ENCODE data around the gene CIITA.
"Not testable (repeated sequence)": the region's sequence is repeated elsewhere in the genome, so short reads cannot be mapped to it uniquely, and the experiment has no call there.

Gene CIITA

GRCh38 chr16:10919003-10919351 is 42.0 kb downstream of the CIITA start:
- no peaks in the 10 kb centered on the region for H3K9me3 ChIP-seq (ENCODE audit: control insufficient read depth, low read length)
- H3K4me3 ChIP-seq (ENCODE audit: insufficient read depth, low read depth, low read length, poor library complexity, severe bottlenecking): no peak overlapping the region
- DNase-seq: no peak
- H3K4me1 ChIP-seq (ENCODE audit: control insufficient read depth, insufficient read depth, low read length, poor library complexity, severe bottlenecking): peaks cover 3% of the 10 kb centered on the region
- no peak overlapping the region for H3K27ac ChIP-seq (ENCODE audit: insufficient read depth, low read length, poor library complexity, severe bottlenecking)
- no peaks in the 10 kb centered on the region for H3K27me3 ChIP-seq (replicated peaks; ENCODE audit: control insufficient read depth, insufficient read depth, low read length, poor library complexity, severe bottlenecking)
- H3K36me3 ChIP-seq (ENCODE audit: control insufficient read depth, insufficient read depth, low read length): no peaks in the 10 kb centered on the region

- Histone ChIP-seq H3K4me3 (ENCODE audit: insufficient read depth, low read depth, low read length, poor library complexity, severe bottlenecking) (no peak overlapping the region), H3K27ac (ENCODE audit: insufficient read depth, low read length, poor library complexity, severe bottlenecking) (no peak overlapping the region), H3K36me3 (ENCODE audit: control insufficient read depth, insufficient read depth, low read length) (peaks cover 1% of the 10 kb centered on the region), H3K4me1 (ENCODE audit: control insufficient read depth, insufficient read depth, low read length, poor library complexity, severe bottlenecking) (peaks cover 3% of the 10 kb centered on the region), H3K9me3 (ENCODE audit: control insufficient read depth, low read length) (no peaks in the 10 kb centered on the region), H3K27me3 (replicated peaks; ENCODE audit: control insufficient read depth, insufficient read depth, low read length, poor library complexity, severe bottlenecking) (no peaks in the 10 kb centered on the region)
- no peak for DNase-seq
Observed at GRCh38 chr16:10920726-10921427, 43.9 kb downstream of the CIITA start.

- peaks cover 3% of the 10 kb centered on the region for H3K4me1 ChIP-seq (ENCODE audit: control insufficient read depth, insufficient read depth, low read length, poor library complexity, severe bottlenecking)
- H3K4me3 ChIP-seq (ENCODE audit: insufficient read depth, low read depth, low read length, poor library complexity, severe bottlenecking): no peak overlapping the region
- peaks cover 6% of the 10 kb centered on the region for H3K36me3 ChIP-seq (ENCODE audit: control insufficient read depth, insufficient read depth, low read length)
- H3K27ac ChIP-seq (ENCODE audit: insufficient read depth, low read length, poor library complexity, severe bottlenecking): no peak overlapping the region
- H3K27me3 ChIP-seq (replicated peaks; ENCODE audit: control insufficient read depth, insufficient read depth, low read length, poor library complexity, severe bottlenecking): no peaks in the 10 kb centered on the region
- DNase-seq: no peak
- no peaks in the 10 kb centered on the region for H3K9me3 ChIP-seq (ENCODE audit: control insufficient read depth, low read length)
Observed at GRCh38 chr16:10921536-10922327, 44.7 kb downstream of the CIITA start.

- no peaks in the 10 kb centered on the region for H3K9me3 ChIP-seq (ENCODE audit: control insufficient read depth, low read length)
- no peak for DNase-seq
- peaks cover 3% of the 10 kb centered on the region for H3K4me1 ChIP-seq (ENCODE audit: control insufficient read depth, insufficient read depth, low read length, poor library complexity, severe bottlenecking)
- H3K27ac ChIP-seq (ENCODE audit: insufficient read depth, low read length, poor library complexity, severe bottlenecking): no peak overlapping the region
- peaks cover 15% of the 10 kb centered on the region for H3K36me3 ChIP-seq (ENCODE audit: control insufficient read depth, insufficient read depth, low read length)
- H3K27me3 ChIP-seq (replicated peaks; ENCODE audit: control insufficient read depth, insufficient read depth, low read length, poor library complexity, severe bottlenecking): no peaks in the 10 kb centered on the region
- no peak overlapping the region for H3K4me3 ChIP-seq (ENCODE audit: insufficient read depth, low read depth, low read length, poor library complexity, severe bottlenecking)
Observed at GRCh38 chr16:10922328-10923145, 45.5 kb downstream of the CIITA start.

- Histone ChIP-seq H3K27ac (ENCODE audit: insufficient read depth, low read length, poor library complexity, severe bottlenecking) (no peak overlapping the region), H3K4me1 (ENCODE audit: control insufficient read depth, insufficient read depth, low read length, poor library complexity, severe bottlenecking) (peaks cover 3% of the 10 kb centered on the region), H3K36me3 (ENCODE audit: control insufficient read depth, insufficient read depth, low read length) (peaks cover 16% of the 10 kb centered on the region), H3K4me3 (ENCODE audit: insufficient read depth, low read depth, low read length, poor library complexity, severe bottlenecking) (no peak overlapping the region), H3K27me3 (replicated peaks; ENCODE audit: control insufficient read depth, insufficient read depth, low read length, poor library complexity, severe bottlenecking) (no peaks in the 10 kb centered on the region), H3K9me3 (ENCODE audit: control insufficient read depth, low read length) (no peaks in the 10 kb centered on the region)
- no peak for DNase-seq
Observed at GRCh38 chr16:10923146-10923649, 46.2 kb downstream of the CIITA start.

- peaks cover 16% of the 10 kb centered on the region for H3K36me3 ChIP-seq (ENCODE audit: control insufficient read depth, insufficient read depth, low read length)
- peaks cover under 1% of the 10 kb centered on the region for H3K4me1 ChIP-seq (ENCODE audit: control insufficient read depth, insufficient read depth, low read length, poor library complexity, severe bottlenecking)
- H3K27ac ChIP-seq (ENCODE audit: insufficient read depth, low read length, poor library complexity, severe bottlenecking): no peak overlapping the region
- DNase-seq: no peak
- H3K9me3 ChIP-seq (ENCODE audit: control insufficient read depth, low read length): no peaks in the 10 kb centered on the region
- no peak overlapping the region for H3K4me3 ChIP-seq (ENCODE audit: insufficient read depth, low read depth, low read length, poor library complexity, severe bottlenecking)
- no peaks in the 10 kb centered on the region for H3K27me3 ChIP-seq (replicated peaks; ENCODE audit: control insufficient read depth, insufficient read depth, low read length, poor library complexity, severe bottlenecking)
Observed at GRCh38 chr16:10923650-10924214, 46.7 kb downstream of the CIITA start.

- H3K4me1 ChIP-seq (ENCODE audit: control insufficient read depth, insufficient read depth, low read length, poor library complexity, severe bottlenecking); H3K4me3 ChIP-seq (ENCODE audit: insufficient read depth, low read depth, low read length, poor library complexity, severe bottlenecking); DNase-seq; H3K27me3 ChIP-seq (replicated peaks; ENCODE audit: control insufficient read depth, insufficient read depth, low read length, poor library complexity, severe bottlenecking); H3K27ac ChIP-seq (ENCODE audit: insufficient read depth, low read length, poor library complexity, severe bottlenecking); H3K9me3 ChIP-seq (ENCODE audit: control insufficient read depth, low read length): not testable (repeated sequence)
- H3K36me3 ChIP-seq (ENCODE audit: control insufficient read depth, insufficient read depth, low read length): peaks cover 25% of the 10 kb centered on the region
Observed at GRCh38 chr16:10925285-10925684, 48.3 kb downstream of the CIITA start.

- peaks cover 27% of the 10 kb centered on the region for H3K36me3 ChIP-seq (ENCODE audit: control insufficient read depth, insufficient read depth, low read length)
- H3K9me3 ChIP-seq (ENCODE audit: control insufficient read depth, low read length): no peaks in the 10 kb centered on the region
- H3K4me3 ChIP-seq (ENCODE audit: insufficient read depth, low read depth, low read length, poor library complexity, severe bottlenecking): no peak overlapping the region
- no peaks in the 10 kb centered on the region for H3K4me1 ChIP-seq (ENCODE audit: control insufficient read depth, insufficient read depth, low read length, poor library complexity, severe bottlenecking)
- H3K27me3 ChIP-seq (replicated peaks; ENCODE audit: control insufficient read depth, insufficient read depth, low read length, poor library complexity, severe bottlenecking): no peaks in the 10 kb centered on the region
- no peak overlapping the region for H3K27ac ChIP-seq (ENCODE audit: insufficient read depth, low read length, poor library complexity, severe bottlenecking)
- DNase-seq: no peak
Observed at GRCh38 chr16:10926094-10926493, 49.1 kb downstream of the CIITA start.

- peaks cover 35% of the 10 kb centered on the region for H3K36me3 ChIP-seq (ENCODE audit: control insufficient read depth, insufficient read depth, low read length)
- no peak overlapping the region for H3K27ac ChIP-seq (ENCODE audit: insufficient read depth, low read length, poor library complexity, severe bottlenecking)
Observed at GRCh38 chr16:10926867-10927266, 49.9 kb downstream of the CIITA start.

More at GRCh38 chr16:10926867-10927266, 49.9 kb downstream of the CIITA start:
- no peak for DNase-seq
- H3K27me3 ChIP-seq (replicated peaks; ENCODE audit: control insufficient read depth, insufficient read depth, low read length, poor library complexity, severe bottlenecking): no peaks in the 10 kb centered on the region
- H3K9me3 ChIP-seq (ENCODE audit: control insufficient read depth, low read length): no peaks in the 10 kb centered on the region
- H3K4me1 ChIP-seq (ENCODE audit: control insufficient read depth, insufficient read depth, low read length, poor library complexity, severe bottlenecking): no peaks in the 10 kb centered on the region
- H3K4me3 ChIP-seq (ENCODE audit: insufficient read depth, low read depth, low read length, poor library complexity, severe bottlenecking): no peak overlapping the region
